CD14-positive monocyte (primary cell): ENCODE data around the gene NCOR2. TPM values are rescaled to one million over a fixed set of nuclear protein-coding genes. Genes with fewer than 3 reads are reported as not detected.
A peak's percentile ranks its signal among the peaks of the same experiment; 100 is the strongest.

Experiments used
- DNase-seq, 3 donors: peaks; one replicate each; pipeline ENCODE4 v3.0.0-alpha.2; 2011 to 2022
- H2AFZ ChIP-seq: 2 replicates; pipeline ENCODE4 v1.6.0; 2012; ENCODE audit warnings: mild to moderate bottlenecking, low read depth, low read length, inconsistent platforms; ENCODE audit not compliant: insufficient read depth, poor library complexity, severe bottlenecking
- H3K27ac ChIP-seq, 2 donors: 1 replicate in 1 of 2; 2 replicates in 1 of 2; pipeline ENCODE4 v1.5.1; 2012 to 2013; ENCODE audit warnings: low read length in 2 of 2, control low read depth in 1 of 2, inconsistent platforms in 1 of 2, low read depth in 1 of 2, mild to moderate bottlenecking in 1 of 2
- H3K27me3 ChIP-seq, 2 donors: one replicate each; pipeline versions ENCODE4 v1.6.0 to v1.6.1; 2011 to 2013; ENCODE audit warnings: low read length in 2 of 2; ENCODE audit not compliant: control insufficient read depth in 2 of 2, insufficient read depth in 2 of 2
- H3K36me3 ChIP-seq, 2 donors: replicated peaks in 1 of 2; 1 replicate in 1 of 2; 2 replicates in 1 of 2; pipeline versions ENCODE4 v1.5.1 to v1.6.1; 2012 to 2013; ENCODE audit warnings: low read length in 2 of 2, control low read depth in 1 of 2, inconsistent platforms in 1 of 2, mild to moderate bottlenecking in 1 of 2; ENCODE audit not compliant: insufficient read depth in 2 of 2, control insufficient read depth in 1 of 2
- H3K4me1 ChIP-seq, 2 donors: 1 replicate in 1 of 2; 2 replicates in 1 of 2; pipeline versions ENCODE4 v1.5.1 to v1.6.1; 2012 to 2013; ENCODE audit warnings: low read length in 2 of 2, control low read depth in 1 of 2, inconsistent platforms in 1 of 2, mild to moderate bottlenecking in 1 of 2, moderate library complexity in 1 of 2; ENCODE audit not compliant: insufficient read depth in 2 of 2, control insufficient read depth in 1 of 2
- H3K4me2 ChIP-seq: replicated peaks from 2 replicates; pipeline ENCODE3; 2012; ENCODE audit warnings: low read length, moderate library complexity, mild to moderate bottlenecking; ENCODE audit not compliant: poor library complexity, severe bottlenecking; ENCODE audit errors: extremely low read depth
- H3K4me3 ChIP-seq, 3 experiments: fragments of 200-600 bp in 1 of 3; sonication (generic) in 1 of 3; replicated peaks in 1 of 3; 1 replicate in 2 of 3; 2 replicates in 1 of 3; pipeline ENCODE4 v1.5.1; 2011 to 2013; ENCODE audit warnings: low read length in 3 of 3, mild to moderate bottlenecking in 3 of 3, control low read depth in 2 of 3, low read depth in 2 of 3, inconsistent platforms in 1 of 3, moderate library complexity in 1 of 3
- H3K79me2 ChIP-seq: 2 replicates; pipeline ENCODE4 v1.6.0; 2012; ENCODE audit warnings: mild to moderate bottlenecking, control low read depth, inconsistent platforms, low read length, moderate library complexity; ENCODE audit not compliant: insufficient read depth
- H3K9ac ChIP-seq: 2 replicates; pipeline ENCODE4 v1.6.0; 2017; ENCODE audit warnings: low read length, mild to moderate bottlenecking; ENCODE audit not compliant: insufficient read depth, poor library complexity, severe bottlenecking
- H3K9me3 ChIP-seq, 2 donors: replicated peaks in 1 of 2; 1 replicate in 1 of 2; 2 replicates in 1 of 2; pipeline versions ENCODE4 v1.5.1 to v1.6.1; 2012 to 2013; ENCODE audit warnings: low read length in 2 of 2, control low read depth in 1 of 2; ENCODE audit not compliant: control insufficient read depth in 1 of 2, insufficient read depth in 1 of 2
- H4K20me1 ChIP-seq: 2 replicates; pipeline ENCODE4 v1.6.0; 2012; ENCODE audit warnings: mild to moderate bottlenecking, low read length, control low read depth, moderate library complexity; ENCODE audit not compliant: insufficient read depth
- H3K27ac Mint-ChIP-seq, 7 donors: one replicate each; pipeline ENCODE4 v1.8.0; 2020; ENCODE audit warnings: mild to moderate bottlenecking in 7 of 7, mixed read lengths in 7 of 7, moderate library complexity in 6 of 7, inconsistent platforms in 2 of 7
- H3K27me3 Mint-ChIP-seq, 3 donors: one replicate each; pipeline ENCODE4 v1.8.0; 2021 to 2022; ENCODE audit warnings: low read depth in 3 of 3, mild to moderate bottlenecking in 3 of 3, mixed read lengths in 3 of 3, moderate library complexity in 3 of 3, inconsistent platforms in 1 of 3
- H3K36me3 Mint-ChIP-seq, 2 donors: one replicate each; pipeline ENCODE4 v1.8.0; 2020; ENCODE audit warnings: mixed read lengths in 2 of 2, inconsistent platforms in 1 of 2, mild to moderate bottlenecking in 1 of 2
- H3K4me1 Mint-ChIP-seq: one replicate; pipeline ENCODE4 v1.8.0; 2020; ENCODE audit warnings: mild to moderate bottlenecking, mixed read lengths
- H3K4me3 Mint-ChIP-seq, 2 donors: one replicate each; pipeline ENCODE4 v1.8.0; 2020; ENCODE audit warnings: mild to moderate bottlenecking in 2 of 2, mixed read lengths in 2 of 2, moderate library complexity in 1 of 2
- H3K9me3 Mint-ChIP-seq, 7 donors: one replicate each; pipeline ENCODE4 v1.8.0; 2020 to 2022; ENCODE audit warnings: mixed read lengths in 7 of 7, mild to moderate bottlenecking in 6 of 7, moderate library complexity in 6 of 7, inconsistent platforms in 2 of 7
- WGBS: methylation state at CpG from one replicate; pipeline ENCODE4 v1.1.5; 2013; ENCODE audit warnings: missing lambda C conversion rate; ENCODE audit not compliant: insufficient coverage; 5-methylcytosine and 5-hydroxymethylcytosine counted together
- intact Hi-C, 2 donors: fragments of 100-400 bp; cut with micrococcal nuclease; formaldehyde crosslinking; loops; one replicate each; pipeline versions ENCODE4 v1.15.0 to v1.15.1; 2023
- polyA plus RNA-seq, 3 donors: library from polyadenylated mRNA; depleted of rRNA in 1 of 3; unstranded in 2 of 3; stranded (reverse) in 1 of 3; fragments of 300-500 nt in 2 of 3; fragments of >200 nt in 1 of 3; fragmentation: Illumina TruSeq in 2 of 3; gene quantifications; 1 replicate in 2 of 3; 2 replicates in 1 of 3; pipeline ENCODE4 v1.2.3, GENCODE V29; 2012 to 2021
- TF ChIP-seq, protein P1 (sequence below): fragments of 200-600 bp; IDR thresholded peaks from one replicate; pipeline ENCODE4 v1.8.0; 2022; ENCODE audit warnings: antibody characterized with exemption, mild to moderate bottlenecking

NCOR2 gene
- polyA plus RNA-seq, 3 donors, result 4.7 to 46.8 (median 5.5) TPM

DNA sequence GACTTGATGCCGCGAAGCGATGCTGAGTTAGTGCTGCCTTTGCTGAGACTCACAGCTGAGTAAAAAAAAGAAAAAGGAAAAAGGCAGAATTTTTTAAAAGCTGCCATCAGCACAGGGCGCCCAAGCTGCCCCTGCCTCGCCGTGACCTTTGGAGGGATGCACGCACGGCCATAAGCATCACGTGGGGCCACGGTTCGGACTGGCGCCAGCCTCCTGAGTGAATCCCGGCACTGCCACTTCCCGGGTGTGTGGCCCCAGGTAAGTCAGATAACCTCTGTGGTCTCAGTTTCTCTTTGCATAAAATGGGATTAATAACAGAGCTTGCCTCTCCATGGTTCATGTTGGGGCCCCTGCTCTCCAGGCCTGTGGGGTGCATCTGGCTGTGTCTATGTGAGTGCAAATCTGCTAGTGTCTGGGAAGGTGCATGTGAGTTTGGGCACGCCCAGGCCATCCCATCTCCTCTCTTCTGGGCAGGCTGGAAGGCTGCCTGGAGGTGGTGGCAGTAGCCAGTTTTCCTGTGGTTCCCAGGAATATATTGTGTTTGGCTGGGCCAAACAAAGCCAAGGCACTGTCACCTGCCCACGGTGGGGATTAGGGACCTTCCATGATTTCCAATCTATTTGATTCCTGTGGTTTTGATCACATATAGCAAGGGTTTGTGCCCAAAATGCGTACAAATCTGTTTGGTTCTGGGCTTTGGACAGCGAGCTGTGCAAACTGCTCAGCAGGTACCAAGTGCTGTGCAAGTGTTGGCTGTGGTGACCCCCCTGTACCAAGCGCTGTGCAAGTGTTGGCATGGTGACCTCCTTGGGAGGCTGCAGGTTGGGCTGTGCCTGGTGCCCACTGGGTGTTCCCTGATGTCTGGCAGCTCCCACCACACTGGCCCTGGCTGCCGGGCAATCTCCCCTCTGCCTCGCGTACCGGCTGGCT is 43.5 kb upstream of the NCOR2 start:
- H3K27ac ChIP-seq, result no peak overlapping the region
- H3K79me2 ChIP-seq, result no peaks in the 10 kb centered on the region
- H3K4me1 Mint-ChIP-seq, result peaks cover 42% of the 10 kb centered on the region
- no peak for DNase-seq
- no peak overlapping the region for H3K4me3 ChIP-seq
- peaks cover 5 to 11% of the 10 kb centered on the region in 2 donors for H3K9me3 ChIP-seq
- peaks cover 2 to 10% (median 6%) of the 10 kb centered on the region in 7 donors for H3K9me3 Mint-ChIP-seq
- peaks cover 5 to 13% of the 10 kb centered on the region in 2 donors for H3K36me3 Mint-ChIP-seq
- H2AFZ ChIP-seq, result no peak overlapping the region
- peaks cover 0 to 16% (median 16%) of the 10 kb centered on the region in 3 donors for H3K27me3 Mint-ChIP-seq
- peak overlapping the region in 1 of 2 donors; percentile 35 for H3K4me3 Mint-ChIP-seq
- no peak overlapping the region for H3K9ac ChIP-seq
- TF ChIP-seq, protein P1, sequence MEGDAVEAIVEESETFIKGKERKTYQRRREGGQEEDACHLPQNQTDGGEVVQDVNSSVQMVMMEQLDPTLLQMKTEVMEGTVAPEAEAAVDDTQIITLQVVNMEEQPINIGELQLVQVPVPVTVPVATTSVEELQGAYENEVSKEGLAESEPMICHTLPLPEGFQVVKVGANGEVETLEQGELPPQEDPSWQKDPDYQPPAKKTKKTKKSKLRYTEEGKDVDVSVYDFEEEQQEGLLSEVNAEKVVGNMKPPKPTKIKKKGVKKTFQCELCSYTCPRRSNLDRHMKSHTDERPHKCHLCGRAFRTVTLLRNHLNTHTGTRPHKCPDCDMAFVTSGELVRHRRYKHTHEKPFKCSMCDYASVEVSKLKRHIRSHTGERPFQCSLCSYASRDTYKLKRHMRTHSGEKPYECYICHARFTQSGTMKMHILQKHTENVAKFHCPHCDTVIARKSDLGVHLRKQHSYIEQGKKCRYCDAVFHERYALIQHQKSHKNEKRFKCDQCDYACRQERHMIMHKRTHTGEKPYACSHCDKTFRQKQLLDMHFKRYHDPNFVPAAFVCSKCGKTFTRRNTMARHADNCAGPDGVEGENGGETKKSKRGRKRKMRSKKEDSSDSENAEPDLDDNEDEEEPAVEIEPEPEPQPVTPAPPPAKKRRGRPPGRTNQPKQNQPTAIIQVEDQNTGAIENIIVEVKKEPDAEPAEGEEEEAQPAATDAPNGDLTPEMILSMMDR, result no peak
- H3K27me3 ChIP-seq, result peaks cover 0 to 5% of the 10 kb centered on the region in 2 donors
- 75% methylated on average over 19 of the region's 23 CpGs for WGBS
- H3K27ac Mint-ChIP-seq, result no peak overlapping the region
- no peaks in the 10 kb centered on the region for H3K36me3 ChIP-seq
- H3K4me1 ChIP-seq, result peaks cover 32 to 43% of the 10 kb centered on the region in 2 donors
- H4K20me1 ChIP-seq, result no peaks in the 10 kb centered on the region
- intact Hi-C loops, result no loop called here
- H3K4me2 ChIP-seq, result no peak overlapping the region

DNA sequence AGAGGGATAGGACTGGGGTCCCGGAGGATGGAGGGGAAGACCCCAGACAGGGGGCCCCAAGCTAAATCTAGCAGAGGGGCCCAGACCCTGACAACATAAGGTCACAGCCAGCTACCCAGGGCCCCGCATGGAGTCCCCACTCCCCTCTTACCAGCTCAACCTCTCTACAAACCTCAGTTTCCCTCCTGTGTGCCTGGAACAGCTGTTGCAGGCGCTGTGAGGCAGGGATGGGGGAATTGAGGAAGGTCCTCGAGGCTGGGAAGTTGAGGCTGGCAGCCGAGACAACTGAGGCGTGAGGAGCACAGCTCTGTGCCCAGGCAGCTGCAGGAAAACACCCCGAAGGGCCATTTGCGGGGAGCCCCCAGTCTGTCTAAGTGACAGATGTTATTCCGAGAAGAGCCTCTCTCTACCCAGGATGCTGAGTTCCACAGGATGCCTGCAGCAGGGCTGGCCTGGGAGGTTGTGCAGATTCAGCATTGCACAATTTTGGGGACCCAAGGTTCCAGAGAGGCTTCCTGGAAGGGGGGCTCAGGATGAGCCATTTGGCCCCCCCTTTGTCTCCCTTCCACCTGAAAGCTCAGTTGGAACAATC is 42.7 kb upstream of the NCOR2 start:
- peak overlapping the region in 1 of 3 experiments; percentile 56 for H3K4me3 ChIP-seq
- peak overlapping the region in 1 of 2 donors; percentile 73 for H3K4me3 Mint-ChIP-seq
- H3K27ac ChIP-seq, result no peak overlapping the region
- H3K4me1 ChIP-seq, result peaks cover 35 to 48% of the 10 kb centered on the region in 2 donors
- no peaks in the 10 kb centered on the region for H3K79me2 ChIP-seq
- peaks cover 5 to 11% of the 10 kb centered on the region in 2 donors for H3K9me3 ChIP-seq
- H4K20me1 ChIP-seq, result no peaks in the 10 kb centered on the region
- TF ChIP-seq, protein P1, result no peak
- peaks cover 5 to 13% of the 10 kb centered on the region in 2 donors for H3K36me3 Mint-ChIP-seq
- DNase-seq, result no peak
- peaks cover 0 to 5% of the 10 kb centered on the region in 2 donors for H3K27me3 ChIP-seq
- H2AFZ ChIP-seq, result no peak overlapping the region
- H3K4me2 ChIP-seq, result no peak overlapping the region
- H3K9me3 Mint-ChIP-seq, result peaks cover 2 to 11% (median 6%) of the 10 kb centered on the region in 7 donors
- WGBS, result 14% methylated on average over 7 of the region's 9 CpGs
- peak overlapping the region in 1 of 7 donors; percentile 40 for H3K27ac Mint-ChIP-seq
- peaks cover 0 to 19% (median 18%) of the 10 kb centered on the region in 3 donors for H3K27me3 Mint-ChIP-seq
- intact Hi-C loops, result no loop called here
- peaks cover 49% of the 10 kb centered on the region for H3K4me1 Mint-ChIP-seq
- no peak overlapping the region for H3K9ac ChIP-seq
- no peaks in the 10 kb centered on the region for H3K36me3 ChIP-seq
